LNCAP (cell line): ENCODE data around the gene PAPPA2.

Experiments used
- TF ChIP-seq, protein P1 (sequence below): fragments of 450-650 bp; IDR thresholded peaks from 2 replicates; pipeline ENCODE4 v1.5.1; 2017; ENCODE audit warnings: mild to moderate bottlenecking

Gene PAPPA2

DNA sequence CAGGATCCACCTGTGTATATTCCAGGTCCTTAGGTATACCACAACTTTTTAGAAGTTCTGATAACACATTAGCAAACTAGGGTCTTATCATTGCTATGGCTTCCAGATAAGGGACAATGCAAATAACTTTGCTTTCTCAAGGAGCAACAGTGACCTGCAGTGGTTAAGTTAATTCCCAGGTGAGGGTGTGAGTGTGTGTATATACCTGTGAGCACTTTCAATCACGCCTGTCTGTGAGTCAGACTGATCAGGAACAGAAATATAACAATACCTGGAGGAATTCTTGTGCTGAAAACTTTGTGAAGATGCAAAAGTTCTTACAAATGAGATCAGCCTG lies 317.0 kb downstream of the PAPPA2 start:
- TF ChIP-seq, protein P1, sequence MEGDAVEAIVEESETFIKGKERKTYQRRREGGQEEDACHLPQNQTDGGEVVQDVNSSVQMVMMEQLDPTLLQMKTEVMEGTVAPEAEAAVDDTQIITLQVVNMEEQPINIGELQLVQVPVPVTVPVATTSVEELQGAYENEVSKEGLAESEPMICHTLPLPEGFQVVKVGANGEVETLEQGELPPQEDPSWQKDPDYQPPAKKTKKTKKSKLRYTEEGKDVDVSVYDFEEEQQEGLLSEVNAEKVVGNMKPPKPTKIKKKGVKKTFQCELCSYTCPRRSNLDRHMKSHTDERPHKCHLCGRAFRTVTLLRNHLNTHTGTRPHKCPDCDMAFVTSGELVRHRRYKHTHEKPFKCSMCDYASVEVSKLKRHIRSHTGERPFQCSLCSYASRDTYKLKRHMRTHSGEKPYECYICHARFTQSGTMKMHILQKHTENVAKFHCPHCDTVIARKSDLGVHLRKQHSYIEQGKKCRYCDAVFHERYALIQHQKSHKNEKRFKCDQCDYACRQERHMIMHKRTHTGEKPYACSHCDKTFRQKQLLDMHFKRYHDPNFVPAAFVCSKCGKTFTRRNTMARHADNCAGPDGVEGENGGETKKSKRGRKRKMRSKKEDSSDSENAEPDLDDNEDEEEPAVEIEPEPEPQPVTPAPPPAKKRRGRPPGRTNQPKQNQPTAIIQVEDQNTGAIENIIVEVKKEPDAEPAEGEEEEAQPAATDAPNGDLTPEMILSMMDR: no peak

DNA sequence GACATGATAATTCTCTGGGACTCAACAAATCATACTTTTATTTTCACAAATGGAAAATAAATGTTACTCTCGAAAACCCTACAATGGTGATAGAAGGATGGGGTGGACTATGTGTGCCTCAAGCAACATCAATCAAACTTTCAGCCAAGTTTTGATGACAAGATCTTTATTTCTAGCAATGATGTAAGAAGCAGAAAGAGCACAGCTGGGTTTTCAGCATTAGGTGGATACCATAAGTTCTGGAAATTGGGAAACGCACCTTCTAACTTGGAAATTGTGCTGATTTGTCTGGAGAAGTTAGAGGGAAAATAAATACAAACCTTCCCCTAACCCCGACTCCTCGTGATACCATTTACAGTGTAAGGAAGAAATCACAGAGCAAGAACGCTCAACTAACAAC lies 320.3 kb downstream of the PAPPA2 start:
- TF ChIP-seq, protein P1: no peak

DNA sequence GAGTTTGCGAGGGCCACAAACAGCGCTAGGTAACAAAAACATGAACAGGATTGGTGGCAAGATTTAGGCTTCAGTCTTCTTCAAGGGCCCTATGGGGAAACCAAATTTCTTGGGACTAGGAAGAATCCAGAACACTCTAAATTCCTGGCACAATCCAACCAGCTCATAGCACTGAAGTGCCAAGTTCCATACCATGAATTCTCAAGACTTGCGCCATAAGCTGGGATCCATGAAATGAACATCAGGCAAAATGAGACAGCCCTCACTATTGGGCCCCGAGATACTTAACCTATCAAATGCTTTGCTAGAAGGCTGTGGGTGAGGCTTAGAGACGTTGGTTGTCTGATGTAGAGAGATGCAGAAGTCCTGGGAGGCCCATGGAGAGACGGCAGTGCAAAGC lies 322.1 kb downstream of the PAPPA2 start:
- TF ChIP-seq, protein P1: no peak

DNA sequence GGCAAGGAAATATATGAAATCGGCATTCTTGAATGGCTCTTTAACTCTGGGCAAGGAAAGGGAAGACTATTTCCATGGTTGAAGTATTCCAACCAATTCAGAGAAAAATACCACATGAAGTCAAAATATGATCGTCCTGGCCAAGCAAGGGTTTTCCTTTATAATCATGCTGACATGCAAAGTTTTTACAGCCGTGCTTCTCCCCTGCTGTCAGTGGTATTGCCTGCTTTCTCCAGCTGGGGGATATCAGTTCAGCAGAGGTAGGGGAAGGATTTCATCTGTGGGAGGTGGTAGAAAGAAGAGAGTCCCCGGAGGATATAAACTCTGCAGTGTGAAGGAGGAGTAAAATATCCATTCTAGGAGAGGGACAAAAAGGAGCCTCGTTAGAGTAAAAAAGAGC lies 322.8 kb downstream of the PAPPA2 start:
- TF ChIP-seq, protein P1: no peak

DNA sequence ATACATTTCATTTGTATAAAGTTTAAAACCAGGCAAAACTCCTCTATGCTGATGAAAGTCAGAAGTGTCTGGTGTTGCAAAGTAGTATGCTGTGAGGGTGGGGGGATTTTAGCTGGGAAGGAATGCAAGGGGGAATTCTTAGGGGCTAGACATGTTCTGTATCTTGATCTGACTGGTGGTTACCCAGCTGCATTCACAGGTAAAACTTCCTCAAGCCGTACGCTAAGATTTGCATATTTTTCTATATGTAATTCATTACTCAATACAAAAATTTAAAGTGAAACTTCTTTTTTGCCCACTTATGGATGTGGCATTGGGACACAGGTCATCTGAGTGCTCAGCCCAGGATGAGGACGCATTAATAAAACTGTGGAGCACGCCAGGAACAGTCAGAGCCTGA lies 323.3 kb downstream of the PAPPA2 start:
- TF ChIP-seq, protein P1: no peak

DNA sequence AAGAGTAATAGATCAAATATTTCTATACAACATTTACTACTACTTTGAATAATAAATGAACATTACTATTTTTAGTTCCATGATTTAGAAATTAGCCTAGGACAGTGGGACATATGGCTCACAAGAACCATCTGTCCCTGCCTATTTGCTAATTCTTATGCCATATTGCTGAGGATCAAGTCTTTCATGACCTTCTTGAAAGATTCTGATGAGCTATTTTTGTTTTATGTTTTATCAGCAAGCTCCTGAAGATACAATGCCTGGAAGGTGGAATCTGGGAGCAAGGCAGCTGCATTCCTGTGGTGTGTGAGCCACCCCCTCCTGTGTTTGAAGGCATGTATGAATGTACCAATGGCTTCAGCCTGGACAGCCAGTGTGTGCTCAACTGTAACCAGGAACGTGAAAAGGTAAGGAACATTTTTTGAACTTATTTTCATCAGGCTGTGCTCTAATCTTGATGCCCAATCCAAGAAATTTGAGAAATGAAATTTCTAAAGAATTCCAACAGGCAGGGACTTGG lies 326.7 kb downstream of the PAPPA2 start:
- TF ChIP-seq, protein P1: no peak

DNA sequence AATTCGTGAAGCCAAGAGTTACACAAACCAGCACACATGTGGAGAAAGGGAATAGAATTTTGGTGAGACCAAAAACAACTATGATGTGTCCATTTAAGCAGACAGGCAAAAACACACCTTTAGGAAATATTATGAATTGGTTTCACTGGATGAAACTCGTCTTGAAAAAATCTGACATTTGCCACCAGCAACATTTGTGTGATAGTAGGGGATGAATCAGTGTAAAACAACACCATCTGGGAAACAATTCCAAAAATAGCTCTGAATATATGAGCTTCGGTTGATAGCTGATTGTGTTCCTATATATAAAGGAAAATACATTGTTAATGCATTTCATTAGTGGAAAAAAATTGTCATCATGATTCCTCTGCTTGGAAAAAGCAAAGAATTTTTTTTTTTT lies 327.8 kb downstream of the PAPPA2 start:
- TF ChIP-seq, protein P1: no peak

DNA sequence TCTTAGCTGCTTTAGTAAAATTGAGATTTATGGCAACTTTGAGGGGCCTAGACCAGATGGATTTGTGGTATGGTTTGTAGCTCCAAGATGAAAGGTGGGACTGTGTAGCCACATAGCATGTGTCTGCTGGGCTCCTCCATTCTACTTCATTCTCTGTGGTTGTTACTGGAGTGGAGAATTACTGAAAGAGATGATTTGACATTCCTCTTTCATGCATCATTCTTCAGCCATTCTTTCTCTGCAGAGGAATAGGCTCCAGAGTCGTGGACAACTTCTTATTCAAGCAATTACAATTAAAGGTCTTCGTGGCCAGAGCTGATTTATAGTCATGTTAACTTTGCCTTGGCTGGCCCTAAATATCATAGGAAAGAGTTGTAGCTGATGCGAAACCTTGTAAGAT lies 328.9 kb downstream of the PAPPA2 start:
- TF ChIP-seq, protein P1: no peak
